Frontal cortex (tissue), 4 donors: ENCODE measurements around the gene TMEM121. TPM values are rescaled to one million over a fixed set of nuclear protein-coding genes. Genes with fewer than 3 reads are reported as not detected.

ENCODE experiments used
- DNase-seq, 2 donors: peaks; one replicate each; pipeline ENCODE4 v3.0.0; 2012; ENCODE audit warnings: low spot score in 2 of 2
- FAIRE-seq: peaks from 2 replicates; lab custom pipeline; 2012; peaks lifted over from hg19 to GRCh38; lab: Jason Lieb, UNC
- total RNA-seq: library from RNA; depleted of rRNA; stranded (reverse); fragments of >200 nt; gene quantifications from one replicate; pipeline ENCODE4 v1.2.3, GENCODE V29; 2014
- donor health status: control.
- donor health status: control.
- donor health status: control.

TMEM121 gene
- total RNA-seq, 1 donor from 2014 or later = 24.5 TPM

DNA sequence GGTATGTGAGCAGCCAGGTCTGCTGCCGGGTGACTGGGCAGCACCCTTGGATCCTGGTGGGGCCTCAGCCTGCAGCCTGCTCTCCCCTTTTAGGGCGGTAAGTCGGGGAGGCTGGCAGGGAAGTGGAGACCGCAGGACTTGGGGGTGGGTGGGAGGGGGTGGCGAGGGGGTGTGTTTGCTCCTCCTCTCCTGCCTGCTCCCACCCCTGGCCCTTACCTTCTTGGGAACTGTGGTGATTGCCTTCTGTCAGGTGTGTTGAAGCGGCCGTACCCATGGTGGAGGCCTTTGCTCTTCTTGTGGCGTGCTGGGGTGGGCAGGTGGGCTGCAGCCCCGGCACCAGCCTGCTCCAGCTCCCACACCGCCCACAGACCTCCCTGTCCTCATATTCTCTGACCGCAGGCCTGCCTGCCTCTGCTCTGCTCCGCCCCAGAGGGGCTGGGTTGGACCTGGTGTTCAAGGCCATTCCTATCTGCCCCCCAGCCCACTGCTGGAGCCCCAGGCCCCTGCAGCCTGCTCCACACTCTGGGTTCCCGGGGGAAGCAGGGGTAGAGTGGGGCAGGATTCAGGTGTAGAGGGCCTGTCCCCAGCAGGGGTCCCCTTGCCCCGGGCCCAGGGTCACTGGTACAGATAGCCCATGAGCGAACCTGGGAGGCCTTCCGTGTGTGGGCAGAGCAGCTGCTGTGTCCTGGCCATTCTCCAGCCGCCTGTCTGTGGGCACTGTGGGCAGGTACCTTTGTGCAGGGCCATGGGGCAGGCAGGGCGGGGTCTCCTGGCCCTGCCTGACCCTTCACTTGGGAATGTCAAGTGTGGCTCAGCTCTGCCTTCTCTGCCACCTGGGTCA lies 30.2 kb upstream of the TMEM121 start:
- DNase-seq = no peak
- no peak for FAIRE-seq

GRCh38 chr14:105496831-105497591 lies 29.4 kb upstream of the TMEM121 start:
- FAIRE-seq (no peak), DNase-seq (no peak)

GRCh38 chr14:105497671-105498429 lies 28.5 kb upstream of the TMEM121 start:
- DNase-seq (no peak), FAIRE-seq (no peak)

DNA sequence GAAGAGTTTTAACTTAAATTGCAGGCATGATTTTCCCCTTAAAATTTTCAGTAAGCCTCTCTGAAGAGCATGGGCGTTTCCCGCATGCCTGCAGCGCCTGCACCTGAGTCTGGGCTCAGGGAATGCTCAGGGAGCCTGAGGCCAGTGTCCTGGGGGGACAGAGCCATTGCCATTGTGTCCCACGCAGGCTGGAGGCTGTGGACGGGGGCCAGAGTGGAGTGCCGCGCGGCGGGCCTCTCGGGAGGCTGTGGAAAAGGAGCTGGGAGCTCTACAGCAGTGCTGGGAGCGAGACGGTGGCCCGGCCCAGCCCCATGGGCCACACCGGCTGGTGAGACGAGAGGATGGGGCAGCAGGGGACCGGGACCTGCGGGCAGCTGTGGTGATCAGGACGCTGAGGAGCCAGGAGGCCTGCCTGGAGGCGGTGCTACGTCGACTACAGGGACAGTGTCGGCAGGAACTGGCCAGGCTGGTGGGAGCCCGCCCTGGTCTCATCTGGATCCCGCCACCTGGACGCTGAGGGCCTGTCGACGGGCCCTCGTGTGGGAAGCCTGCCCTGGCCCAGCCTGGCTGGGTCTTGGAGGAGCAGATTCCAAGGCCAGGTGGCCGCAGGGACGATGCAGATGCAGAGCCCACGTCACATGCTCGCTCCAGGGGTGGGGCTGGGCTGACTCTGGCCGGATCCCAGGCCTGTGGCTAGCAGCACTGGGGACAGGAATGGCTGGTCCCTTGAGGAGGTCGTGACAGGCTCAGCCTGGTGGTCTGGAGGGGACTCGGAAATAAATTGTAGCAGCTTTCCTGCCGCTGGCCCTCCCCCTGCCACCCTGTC lies 27.7 kb upstream of the TMEM121 start:
- FAIRE-seq (no peak), DNase-seq (peak; percentile 60 to 82)

DNA sequence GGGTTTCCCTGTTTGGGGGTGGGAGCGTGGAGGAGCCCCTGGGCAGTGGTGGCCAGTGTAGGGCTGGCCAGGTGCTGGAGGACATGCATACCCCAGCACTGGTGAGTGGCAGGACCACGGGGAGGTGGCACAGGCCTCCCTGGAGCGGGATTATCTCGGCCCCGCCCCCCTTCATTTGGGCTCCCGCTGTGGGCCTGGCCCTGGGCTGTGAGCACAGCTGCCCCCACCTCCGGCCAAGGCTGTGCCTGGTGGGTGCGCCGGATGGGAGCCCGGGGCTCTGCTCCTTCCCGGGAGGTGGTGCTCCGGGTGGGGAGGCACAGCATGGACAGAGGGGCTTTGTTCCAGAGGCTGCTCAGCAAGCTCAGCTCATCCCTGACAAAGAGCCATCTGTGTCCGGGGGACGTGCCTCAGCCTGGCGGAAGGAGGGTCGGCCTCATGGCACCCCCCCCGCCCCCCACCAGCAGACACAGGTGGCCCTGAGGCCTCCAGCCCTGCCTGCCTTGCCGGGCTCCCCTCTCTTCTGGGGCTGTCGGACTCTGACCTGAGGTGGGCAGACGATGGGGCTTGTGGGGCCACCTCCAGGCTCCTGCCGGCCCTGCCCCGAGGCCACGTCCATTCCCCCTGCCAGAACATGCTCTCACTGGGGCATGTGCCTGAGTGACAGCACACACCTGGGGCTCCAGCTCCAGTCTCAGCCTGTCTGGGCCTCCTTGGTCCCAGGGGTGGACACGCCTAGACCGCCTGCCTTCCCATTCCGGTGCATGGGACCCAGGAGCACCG lies 26.9 kb upstream of the TMEM121 start:
- FAIRE-seq = no peak

DNA sequence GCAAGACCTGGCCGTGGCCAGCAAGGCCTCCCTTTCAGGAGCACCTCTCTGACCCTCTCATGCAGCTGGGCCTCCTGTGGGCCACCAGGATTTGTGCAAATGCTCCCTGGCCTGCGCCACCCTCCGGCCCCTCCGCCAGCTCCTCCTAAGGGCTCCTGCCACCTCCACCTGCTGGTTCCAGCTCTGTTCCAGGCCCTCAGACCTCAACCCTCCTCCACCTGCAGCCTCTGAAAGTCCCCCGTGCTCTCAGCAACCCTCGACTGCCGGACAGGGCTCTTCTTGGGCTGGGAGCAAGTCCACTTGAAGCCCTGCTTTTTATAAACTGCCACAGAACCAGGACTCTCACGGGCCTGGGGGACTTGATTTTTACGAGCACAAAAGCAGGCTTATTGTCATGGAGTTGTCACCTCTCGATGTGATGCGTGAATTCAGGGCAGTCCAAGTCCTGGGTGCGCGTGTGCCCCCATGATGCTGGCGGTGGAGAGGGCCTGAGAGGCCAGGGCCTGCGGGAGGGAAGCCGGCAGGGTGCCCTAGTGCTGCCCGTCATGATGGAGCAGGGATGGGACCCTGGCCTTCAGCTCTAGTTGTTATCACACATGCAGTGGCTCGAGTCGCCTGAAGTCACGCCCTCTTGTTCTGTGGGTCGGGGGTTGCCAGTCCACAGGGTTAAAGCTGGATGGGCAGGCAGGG lies 26.2 kb upstream of the TMEM121 start:
- DNase-seq (no peak), FAIRE-seq (no peak)

More for the DNA sequence above, 26.9 kb upstream of the TMEM121 start:
- peak; percentile 80 to 92 for DNase-seq

DNA sequence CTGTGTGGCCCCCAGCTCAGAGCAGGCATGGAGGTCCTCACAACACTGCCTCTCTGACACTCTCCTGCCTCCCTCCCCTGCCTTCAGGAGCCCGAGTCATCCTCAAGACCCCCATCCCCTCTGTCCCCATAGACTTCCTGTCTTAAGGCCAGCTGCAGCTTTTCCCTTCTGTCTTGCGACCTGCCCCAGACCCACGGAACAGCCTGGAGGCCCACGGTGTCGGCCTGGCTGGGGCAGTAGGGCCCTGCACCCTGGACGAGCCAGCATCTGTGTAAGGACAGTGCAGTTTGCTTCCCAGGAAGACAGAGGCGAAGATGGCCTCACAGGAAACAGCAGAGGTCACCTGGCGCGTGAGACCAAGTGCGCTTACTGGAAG lies 25.7 kb upstream of the TMEM121 start:
- FAIRE-seq = no peak
- no peak for DNase-seq

- FAIRE-seq (no peak), DNase-seq (no peak)
Measured at GRCh38 chr14:105501504-105502291, 24.7 kb upstream of the TMEM121 start.

GRCh38 chr14:105502446-105503295 lies 23.7 kb upstream of the TMEM121 start:
- FAIRE-seq = no peak
- DNase-seq = no peak

GRCh38 chr14:105503296-105503640 lies 23.1 kb upstream of the TMEM121 start:
- FAIRE-seq = no peak

GRCh38 chr14:105503935-105504692 lies 22.3 kb upstream of the TMEM121 start:
- FAIRE-seq (no peak), DNase-seq (no peak)

More at GRCh38 chr14:105503296-105503640, 23.1 kb upstream of the TMEM121 start:
- DNase-seq = no peak

GRCh38 chr14:105505101-105505500 lies 21.3 kb upstream of the TMEM121 start:
- no peak for FAIRE-seq
- no peak for DNase-seq

GRCh38 chr14:105507247-105507646 lies 19.1 kb upstream of the TMEM121 start:
- no peak for DNase-seq

GRCh38 chr14:105508069-105508468 lies 18.3 kb upstream of the TMEM121 start:
- no peak for DNase-seq
- FAIRE-seq = no peak

More at GRCh38 chr14:105507247-105507646, 19.1 kb upstream of the TMEM121 start:
- no peak for FAIRE-seq

GRCh38 chr14:105508601-105509000 lies 17.8 kb upstream of the TMEM121 start:
- no peak for FAIRE-seq
- DNase-seq = no peak

DNA sequence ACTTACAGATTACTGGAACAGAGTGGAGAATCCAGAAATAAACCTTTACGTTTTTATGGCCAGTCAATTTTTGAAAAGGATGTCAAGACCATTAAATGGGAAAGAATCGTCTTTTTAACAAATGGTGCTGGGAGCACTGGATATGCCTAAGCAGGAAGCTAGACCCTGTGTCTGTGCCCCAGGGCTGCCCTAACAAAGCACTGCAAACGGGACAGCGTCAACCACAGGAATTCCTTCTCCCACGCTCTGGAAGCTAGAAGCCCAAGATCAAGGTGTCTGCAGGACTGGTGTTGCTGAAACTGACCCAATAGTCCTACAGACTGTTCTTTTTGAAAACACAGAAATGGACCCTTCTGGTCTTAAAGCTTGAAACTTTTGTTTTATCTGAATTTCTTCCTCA lies 9.3 kb upstream of the TMEM121 start:
- no peak for FAIRE-seq
- DNase-seq = no peak
